ENCODE results near the gene POLD2.
A peak's percentile ranks its signal among the peaks of the same experiment; 100 is the strongest.
"Not testable (repeated sequence)": the region's sequence is repeated elsewhere in the genome, so short reads cannot be mapped to it uniquely, and the experiment has no call there.

The POLD2 gene

GRCh38 chr7:44123190-44124003 is at the start of gene POLD2:
POLD2 (minus strand) TSS chr7:44123548; CDS start chr7:44122053, 1,495 bp downstream.
- peak; percentile 96 for DNase-seq

- DNase-seq, result no peak
Observed at GRCh38 chr7:44172803-44173424, 49.6 kb upstream of the POLD2 start.

GRCh38 chr7:44172352-44172751 is 49.0 kb upstream of the POLD2 start:
- DNase-seq, result no peak

DNA sequence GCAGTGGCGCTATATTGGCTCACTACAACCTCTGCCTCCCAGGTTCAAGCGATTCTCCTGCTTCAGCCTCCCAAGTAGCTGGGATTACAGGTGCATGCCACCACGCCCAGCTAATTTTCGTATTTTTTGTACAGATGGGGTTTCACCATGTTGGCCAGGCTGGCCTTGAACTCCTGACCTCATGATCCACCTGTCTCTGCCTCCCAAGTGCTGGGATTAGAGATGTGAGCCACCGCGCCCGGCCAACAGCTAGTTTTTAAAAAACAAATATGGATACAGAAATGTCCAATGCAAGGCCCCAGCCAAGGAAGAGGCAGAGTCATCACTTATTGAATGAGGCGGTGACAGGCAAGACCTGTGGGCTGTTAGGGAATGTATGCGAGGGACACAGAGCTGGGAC is 48.6 kb upstream of the POLD2 start:
- DNase-seq, result not testable (repeated sequence)

DNA sequence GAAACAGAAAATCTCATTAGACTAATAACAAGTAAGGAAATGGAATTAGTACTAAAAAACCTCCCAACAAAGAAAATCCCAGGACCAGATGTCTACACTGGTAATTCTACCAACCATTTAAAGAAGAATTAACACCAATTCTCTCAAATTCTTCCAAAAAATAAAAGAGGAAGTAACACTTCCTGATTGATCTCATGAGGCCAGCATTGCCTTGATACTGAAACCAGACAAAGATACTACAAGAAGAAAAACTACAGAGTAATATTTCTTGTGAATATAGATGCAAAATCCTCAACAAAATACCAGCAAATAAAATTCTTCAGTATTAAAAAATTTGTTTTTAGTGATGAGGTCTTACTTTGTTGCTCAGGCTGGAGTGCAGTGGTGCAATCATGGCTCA is 44.6 kb upstream of the POLD2 start:
- DNase-seq, result peak; percentile 3

DNA sequence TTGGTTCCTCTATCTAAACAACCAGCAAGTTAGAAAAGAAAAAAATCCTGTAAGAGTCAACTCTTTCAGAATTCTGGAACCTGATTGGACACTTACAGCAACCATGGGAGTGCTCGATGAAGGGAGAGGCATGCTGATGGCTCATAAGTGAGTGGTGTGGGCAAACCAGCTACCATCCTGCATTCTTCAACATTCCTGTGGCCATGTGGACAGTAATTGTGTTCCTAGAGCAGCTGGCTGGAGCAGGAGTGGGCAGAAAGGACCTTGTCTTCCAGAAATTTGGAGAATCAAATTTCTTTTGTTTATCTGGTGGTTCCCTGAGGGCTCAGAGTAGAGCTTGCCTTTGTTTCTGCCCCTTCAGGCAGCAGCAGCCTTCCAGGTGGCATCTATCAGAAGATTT is 40.2 kb upstream of the POLD2 start:
- no peak for DNase-seq

DNA sequence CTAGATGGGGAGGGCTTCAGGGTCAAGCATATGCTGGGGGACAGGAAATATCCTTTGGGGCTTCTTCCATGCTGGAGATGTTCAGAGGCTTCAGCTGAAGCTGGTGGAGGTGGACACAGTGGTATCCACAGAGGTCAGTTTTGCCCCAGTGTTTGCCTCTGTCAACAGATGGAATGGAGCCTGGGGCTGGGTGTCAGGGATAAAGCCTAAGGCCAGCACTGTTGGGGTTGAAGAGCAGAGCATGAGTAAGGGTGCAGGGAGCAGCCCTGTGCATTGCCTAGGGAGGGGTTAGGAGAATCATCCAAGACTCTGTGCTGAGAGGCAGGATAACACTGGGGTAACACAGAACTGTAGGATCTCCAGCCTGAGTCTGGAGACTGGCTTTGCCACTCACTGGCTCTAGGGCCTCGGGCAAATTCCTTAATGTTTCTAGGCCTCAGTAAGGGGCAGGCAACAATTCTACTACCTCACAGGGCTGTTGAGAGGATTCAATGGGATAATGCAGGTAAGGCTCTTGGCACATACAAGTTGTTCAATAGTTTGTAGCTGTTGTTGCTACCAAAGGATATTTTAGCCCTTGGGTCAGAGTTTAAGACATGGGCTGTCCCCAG is 39.5 kb upstream of the POLD2 start:
- DNase-seq, result no peak

DNA sequence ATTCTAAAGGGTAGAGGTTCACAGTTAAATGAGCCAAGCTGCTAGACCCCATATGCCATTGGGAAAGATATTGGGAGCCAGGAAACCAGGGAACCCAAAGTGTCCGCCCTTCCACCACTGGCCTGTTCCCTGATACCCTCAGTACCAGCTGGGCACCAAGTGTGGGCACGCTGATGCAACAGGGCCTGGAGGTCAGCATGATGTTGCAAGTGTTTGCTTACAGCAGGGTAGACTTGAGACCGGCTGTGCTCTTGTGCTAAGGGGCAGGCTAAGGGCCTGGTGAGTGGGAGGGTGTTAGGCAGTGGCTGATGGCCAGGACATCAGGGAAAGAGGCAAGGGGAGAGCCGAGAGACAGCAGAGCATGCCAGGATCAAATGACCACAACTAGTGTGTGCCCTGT is 38.8 kb upstream of the POLD2 start:
- no peak for DNase-seq

DNA sequence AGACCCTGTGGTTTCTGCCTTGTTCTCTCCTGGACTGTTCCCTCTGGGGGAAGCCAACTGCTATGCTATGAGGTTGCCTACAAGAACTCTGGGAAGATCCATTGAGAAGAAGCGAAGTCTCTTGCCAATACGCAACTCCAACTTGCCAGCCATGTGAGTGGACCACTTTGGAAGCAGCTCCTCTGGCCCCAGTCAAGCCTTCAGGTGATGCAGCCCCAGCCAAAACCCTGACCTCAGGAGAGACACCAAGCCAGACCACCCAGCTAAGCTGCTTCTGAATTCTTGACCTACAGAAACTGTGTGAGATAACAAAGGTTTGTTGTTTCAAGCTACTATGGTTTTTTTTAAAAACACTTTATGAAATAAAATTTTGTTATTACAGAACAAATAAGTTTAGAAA is 38.0 kb upstream of the POLD2 start:
- DNase-seq, result no peak

DNA sequence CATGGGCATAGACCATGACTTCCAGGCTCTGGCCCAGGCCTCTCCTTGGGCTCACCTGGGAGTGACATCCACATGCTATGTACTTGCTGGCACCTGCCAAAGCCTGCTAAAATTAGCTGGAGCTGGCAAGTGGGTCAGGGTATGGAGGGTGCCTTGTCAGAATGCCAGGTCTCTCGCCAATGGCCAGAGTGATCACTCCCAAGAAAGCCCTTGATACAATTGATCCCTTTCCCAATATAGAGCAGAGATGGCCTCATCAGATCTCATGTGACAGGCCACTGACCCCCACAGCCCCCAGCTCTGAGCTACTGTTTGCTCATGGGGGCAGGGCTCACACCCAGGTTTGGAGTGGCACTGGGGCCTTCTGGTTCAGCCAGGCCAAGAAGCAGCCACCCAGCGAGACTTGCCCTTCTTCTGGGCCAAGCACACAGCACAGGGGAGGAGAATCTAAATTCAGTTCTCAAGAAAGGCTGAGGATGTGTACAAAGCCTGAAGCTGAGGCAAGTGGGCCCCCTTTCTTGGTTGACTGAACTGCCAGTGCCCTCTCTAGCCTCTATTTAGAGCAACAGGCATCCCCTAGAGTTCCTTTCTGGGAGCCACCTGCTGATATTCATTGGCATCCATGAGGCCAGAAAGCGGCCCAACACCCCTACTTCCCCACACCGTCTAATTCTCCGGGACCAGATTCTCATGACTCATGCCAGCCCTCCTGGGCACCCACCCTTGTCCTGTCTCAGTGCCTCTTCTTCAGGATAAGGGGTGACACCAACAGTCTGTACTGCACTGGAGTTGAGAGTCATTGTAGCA is 36.7 kb upstream of the POLD2 start:
- no peak for DNase-seq

- DNase-seq, result no peak
Observed at GRCh38 chr7:44158873-44159631, 35.7 kb upstream of the POLD2 start.

GRCh38 chr7:44158096-44158872 is 34.9 kb upstream of the POLD2 start:
- no peak for DNase-seq

DNA sequence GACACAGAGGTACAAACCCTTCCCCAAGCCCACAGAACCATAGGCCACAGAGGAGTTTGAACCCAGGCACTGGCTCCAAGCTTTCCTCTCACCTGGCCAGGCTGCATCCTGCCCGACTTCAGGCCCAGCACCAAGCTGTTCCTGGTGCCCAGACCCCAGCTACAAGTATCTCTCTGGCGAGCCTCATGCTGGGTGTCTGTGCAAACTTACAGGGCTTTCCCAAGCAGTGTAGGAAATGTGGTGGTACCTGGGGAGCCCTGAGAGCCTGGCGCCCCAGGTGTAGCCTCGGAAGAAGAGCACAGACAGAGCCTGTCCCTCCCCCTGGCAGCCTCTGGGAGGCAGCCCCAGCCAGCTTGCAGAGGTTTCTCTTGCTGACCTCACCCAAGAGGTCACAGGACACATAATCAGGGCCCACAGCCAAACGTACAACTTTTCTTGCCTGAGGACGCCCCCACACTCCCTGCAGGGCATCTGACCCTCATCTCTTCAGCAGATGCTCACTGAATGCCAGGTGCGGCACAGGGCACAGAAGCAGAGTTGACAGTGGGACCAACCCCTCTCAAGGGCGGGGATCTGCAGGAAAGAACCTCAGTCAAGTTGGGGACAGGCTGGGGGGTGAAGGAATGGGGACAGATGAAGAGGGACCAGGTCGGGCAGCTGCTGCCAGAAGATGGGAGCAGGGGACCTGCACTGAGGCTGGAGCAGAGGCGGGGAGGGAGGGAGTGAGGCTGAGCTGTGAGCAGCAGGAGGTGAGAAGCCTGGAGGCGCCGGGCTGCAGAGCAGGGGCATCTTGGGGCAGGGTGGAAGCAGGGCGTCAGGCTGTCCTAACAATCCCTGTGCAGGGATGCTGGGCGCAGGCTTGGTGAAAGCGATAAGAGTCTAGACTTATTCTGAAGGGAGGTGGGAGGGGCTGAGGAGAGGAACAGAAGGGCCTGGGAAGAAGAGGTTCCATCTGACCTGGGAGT is 34.0 kb upstream of the POLD2 start:
- DNase-seq, result no peak

GRCh38 chr7:44156453-44157010 is 33.2 kb upstream of the POLD2 start:
- DNase-seq, result no peak

DNA sequence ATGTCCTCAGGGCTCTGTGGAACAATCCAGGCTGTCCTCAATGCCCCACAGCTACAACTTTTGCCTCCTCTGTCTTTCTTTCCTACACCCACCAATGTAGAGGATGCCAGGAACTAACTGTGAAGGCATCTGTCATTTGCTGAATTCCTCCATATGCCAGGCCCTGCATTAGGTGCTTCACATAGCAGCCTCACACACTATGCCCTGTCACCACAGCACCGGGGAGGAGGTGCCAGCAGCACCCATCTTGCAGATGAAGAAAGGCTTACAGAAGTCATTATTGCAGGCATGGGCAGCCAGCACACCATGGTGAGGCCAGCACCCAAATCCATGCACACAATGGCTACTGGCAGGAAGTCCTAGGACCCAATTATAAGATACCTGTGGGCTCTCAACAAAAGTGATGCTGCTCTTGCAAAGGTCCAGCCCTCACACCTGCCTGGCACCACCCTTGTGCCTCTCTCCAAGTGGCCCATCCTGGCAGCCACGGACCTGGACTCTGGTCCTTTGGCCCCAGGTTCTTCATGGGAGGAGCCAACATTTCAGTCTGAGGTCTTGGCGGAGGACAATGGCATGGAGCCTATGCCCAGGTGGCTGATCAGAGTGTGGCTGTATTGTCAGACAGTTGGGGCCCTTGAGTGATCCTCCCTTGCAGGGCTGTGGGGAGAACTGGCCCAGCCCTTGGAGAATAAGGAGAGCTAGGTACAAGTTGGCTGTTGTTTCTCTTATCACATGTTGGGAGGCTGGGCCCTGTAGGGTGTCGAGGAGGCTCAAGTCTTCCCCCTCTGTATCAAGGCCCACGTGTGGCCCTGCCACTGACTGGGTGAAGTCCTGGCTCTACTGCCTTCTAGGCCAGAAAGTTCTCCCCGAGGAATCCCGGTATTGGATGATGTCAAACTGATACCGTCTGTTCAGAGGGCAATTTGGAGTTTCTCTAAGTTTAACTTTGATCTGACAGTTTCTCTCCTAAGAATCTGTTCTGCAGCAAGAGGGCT is 32.1 kb upstream of the POLD2 start:
- no peak for DNase-seq

GRCh38 chr7:44154703-44155102 is 31.4 kb upstream of the POLD2 start:
- DNase-seq, result no peak

DNA sequence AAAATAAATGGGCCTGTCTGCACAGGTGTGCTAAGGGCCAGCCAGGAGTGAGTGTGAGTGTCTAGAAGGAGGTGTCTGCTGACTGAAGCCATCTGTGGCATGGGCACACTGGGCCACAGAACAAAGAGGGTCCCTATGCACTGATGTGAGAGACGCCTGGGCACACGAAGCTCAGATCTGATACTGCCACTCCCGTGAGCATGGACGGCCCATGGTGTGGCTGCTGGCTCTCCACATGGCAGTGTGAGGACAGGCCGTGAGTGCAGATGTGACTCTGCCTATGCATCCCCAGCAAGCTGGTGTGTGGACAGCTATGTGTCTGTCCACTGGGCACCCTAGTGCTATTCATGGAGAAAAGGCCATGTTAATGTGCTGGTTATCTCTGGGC is 30.6 kb upstream of the POLD2 start:
- no peak for DNase-seq

DNA sequence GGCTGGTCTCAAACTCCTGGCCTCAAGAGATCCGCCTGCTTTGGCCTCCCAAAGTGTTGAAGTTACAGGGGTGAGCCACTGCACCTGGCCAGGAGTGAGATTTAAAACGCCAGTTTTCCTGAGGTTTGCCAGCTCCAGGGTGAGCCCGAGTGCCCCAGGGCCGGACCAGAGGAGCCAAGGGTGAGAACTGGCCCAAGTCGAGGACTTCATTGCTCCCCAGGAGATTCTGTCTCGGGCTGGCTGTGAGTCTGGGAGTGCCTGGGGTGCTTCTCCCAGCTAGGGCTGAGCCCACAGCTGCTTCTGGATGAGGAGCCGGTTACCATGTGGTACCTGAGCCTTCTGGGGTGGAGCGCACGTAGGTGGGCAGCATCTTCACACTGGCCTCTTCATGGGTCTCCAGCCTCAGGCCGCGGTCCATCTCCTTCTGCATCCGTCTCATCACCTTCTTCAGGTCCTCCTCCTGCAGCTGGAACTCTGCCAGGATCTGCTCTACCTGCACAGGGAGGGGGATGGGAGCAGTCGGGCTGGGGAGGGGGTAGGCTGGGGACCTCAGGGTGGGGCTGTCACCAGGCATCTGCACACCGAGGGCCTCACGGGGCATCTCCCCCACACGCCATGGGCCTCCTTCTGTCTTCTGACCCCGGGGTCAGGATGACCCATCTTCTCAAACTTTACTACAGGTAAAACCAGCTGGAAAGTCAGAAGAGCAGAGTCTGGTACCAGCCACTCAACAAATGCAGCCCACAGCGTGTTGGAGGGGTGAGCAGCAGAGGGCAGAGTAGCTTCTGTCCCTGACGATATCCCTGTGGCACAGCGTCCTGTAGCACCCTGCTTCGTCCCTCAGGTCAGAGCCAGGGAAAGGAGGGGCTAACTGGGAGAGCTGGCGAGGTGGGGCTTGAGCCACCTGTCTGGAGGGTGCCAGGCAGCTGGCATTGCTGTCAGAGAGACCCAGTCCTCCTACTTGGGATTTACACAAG is 29.9 kb upstream of the POLD2 start:
- DNase-seq, result no peak
